ENCODE measurements around the gene SF3B4.
"Not testable (repeated sequence)": the region's sequence is repeated elsewhere in the genome, so short reads cannot be mapped to it uniquely, and the experiment has no call there.

Gene SF3B4

DNA sequence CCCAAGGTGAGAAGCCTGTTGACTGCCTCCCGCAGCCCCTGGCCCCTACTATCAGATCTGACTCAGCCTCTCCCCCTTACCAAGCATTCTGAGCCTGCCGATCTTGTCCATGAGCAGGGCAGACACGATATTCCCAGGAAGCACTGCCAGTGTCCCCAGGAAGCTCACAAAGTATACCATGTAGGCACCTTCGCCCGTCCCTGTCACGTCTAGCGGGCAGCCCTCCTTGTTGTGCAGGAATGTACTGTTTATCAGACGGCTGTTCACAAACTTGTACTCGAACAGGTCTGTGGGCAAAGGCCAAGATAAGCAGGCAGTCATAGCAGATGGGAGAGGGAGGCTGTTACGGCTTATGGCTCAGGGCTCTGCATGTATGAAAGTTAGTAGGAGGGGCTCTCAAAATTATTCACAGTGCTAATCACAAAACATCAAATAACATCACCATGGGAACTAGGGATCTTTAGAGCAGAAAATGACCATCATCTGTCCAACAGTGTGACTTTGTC, 21.0 kb downstream of the SF3B4 start:
- Histone ChIP-seq H3K9ac (ENCODE audit: low read length) (no peak overlapping the region), H3K9me3 (ENCODE audit: control insufficient read depth, low read length) (no peaks in the 10 kb centered on the region), H3K4me3 (ENCODE audit: low read length) (no peak overlapping the region), H3K36me3 (ENCODE audit: control insufficient read depth, insufficient read depth, low read length) (no peaks in the 10 kb centered on the region), H3K4me1 (ENCODE audit: control insufficient read depth, insufficient read depth, low read length) (no peaks in the 10 kb centered on the region), H3K27me3 (ENCODE audit: control insufficient read depth, insufficient read depth, low read length) (peaks cover 3% of the 10 kb centered on the region)

DNA sequence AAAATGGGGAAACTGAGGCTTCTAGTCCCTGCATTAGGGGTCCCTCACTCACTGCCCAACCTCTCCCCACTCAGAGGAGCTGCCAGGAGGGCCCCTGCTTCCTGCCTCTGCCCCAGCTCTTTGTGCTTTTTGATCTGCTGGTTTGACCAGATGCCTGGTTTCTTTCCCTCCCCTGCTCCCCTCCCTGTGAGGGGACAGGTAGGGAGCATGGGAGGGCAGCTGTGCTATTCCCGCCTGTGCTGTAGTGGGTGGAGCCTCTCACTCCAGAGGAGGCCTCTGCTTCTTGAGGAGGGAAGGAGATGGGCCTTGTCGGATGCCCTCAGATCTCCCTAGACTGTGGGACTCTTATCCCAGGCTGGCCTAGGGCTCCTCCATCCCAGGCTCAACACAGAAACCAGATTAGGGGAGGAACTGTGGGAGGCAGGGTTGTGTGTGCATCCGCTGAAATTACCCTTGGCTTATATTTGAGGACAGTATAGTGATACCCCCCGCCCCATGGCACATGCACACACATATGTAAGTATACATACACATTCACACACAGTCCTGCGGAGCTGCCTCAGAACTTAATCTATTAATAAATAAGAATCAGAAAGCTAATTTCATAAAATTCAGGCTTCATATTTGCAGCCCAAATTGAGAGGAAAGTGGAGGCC, 23.6 kb downstream of the SF3B4 start:
- no peak overlapping the region for H3K9ac ChIP-seq (ENCODE audit: low read length)
- H3K27me3 ChIP-seq (ENCODE audit: control insufficient read depth, insufficient read depth, low read length): peaks cover 3% of the 10 kb centered on the region
- H3K4me3 ChIP-seq (ENCODE audit: low read length): no peak overlapping the region
- H3K9me3 ChIP-seq (ENCODE audit: control insufficient read depth, low read length): no peaks in the 10 kb centered on the region
- H3K36me3 ChIP-seq (ENCODE audit: control insufficient read depth, insufficient read depth, low read length): no peaks in the 10 kb centered on the region
- peaks cover 6% of the 10 kb centered on the region for H3K4me1 ChIP-seq (ENCODE audit: control insufficient read depth, insufficient read depth, low read length)

DNA sequence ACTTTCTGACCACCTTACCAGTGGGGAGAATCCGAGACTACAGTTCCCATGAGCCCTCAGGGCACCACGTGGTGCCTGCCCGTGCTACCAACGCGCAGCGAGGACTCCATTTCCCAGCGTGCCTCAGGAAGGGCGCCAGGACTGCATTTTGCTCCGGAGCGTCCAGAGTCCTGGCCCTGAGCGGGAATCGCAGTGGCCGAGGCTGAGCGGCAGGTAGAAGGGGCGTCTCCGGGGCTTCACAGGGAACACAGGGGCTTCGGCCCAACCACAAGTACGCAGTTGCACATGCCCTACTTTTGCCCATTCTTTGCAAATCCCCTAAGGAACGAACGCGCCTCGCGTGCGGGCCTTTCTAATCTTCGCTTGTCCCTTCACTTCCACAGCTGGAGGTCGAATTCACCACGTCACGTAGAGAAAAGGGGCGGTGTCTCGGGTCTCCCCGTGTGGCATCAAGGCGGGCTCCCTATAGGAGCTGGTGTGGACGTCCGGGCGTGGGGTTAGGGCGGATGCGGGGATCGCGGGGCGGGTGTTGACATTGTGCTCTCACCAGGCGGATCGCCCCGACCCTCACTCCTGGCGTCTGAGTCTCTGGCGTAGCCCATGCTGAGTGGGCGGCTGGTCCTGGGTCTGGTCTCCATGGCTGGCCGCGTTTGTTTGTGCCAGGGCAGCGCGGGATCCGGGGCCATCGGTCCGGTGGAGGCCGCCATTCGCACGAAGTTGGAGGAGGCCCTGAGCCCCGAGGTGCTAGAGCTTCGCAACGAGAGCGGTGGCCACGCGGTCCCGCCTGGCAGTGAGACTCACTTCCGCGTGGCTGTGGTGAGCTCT, 27.9 kb downstream of the SF3B4 start, which contains the start of gene BOLA1:
Gene BOLA1 (plus strand): TSS at position 109 of the 825 bp plus-strand sequence. CDS start 492 bp downstream, at position 601.
- H3K4me3 ChIP-seq (ENCODE audit: low read length): peak within 1 kb of the TSS; percentile 73
- H3K4me1 ChIP-seq (ENCODE audit: control insufficient read depth, insufficient read depth, low read length): peaks cover 6% of the 10 kb centered on the region
- H3K36me3 ChIP-seq (ENCODE audit: control insufficient read depth, insufficient read depth, low read length): no peaks in the 10 kb centered on the region
- H3K9ac ChIP-seq (ENCODE audit: low read length): peak within 1 kb of the TSS; percentile 78
- H3K27me3 ChIP-seq (ENCODE audit: control insufficient read depth, insufficient read depth, low read length): no peaks in the 10 kb centered on the region
- H3K9me3 ChIP-seq (ENCODE audit: control insufficient read depth, low read length): no peaks in the 10 kb centered on the region

DNA sequence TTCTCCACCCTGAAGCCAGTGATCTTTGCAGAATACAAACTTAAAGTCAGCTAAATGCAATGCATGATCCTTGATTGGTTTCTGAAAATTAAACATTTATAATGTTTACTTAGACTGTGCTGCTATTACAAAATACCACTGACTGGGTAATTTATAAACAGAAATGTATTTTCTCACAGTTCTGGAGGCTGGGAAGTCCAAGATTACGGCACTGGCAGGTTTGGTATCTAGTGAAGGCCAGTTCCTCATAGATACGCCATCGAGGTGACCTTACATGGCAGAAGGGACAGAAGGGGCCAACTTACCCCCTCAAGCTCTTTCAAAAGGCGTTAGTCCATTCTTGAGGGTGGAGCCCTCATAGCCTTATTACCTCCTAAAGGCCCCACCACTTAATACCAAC, 31.0 kb downstream of the SF3B4 start:
- Histone ChIP-seq H3K9ac (ENCODE audit: low read length) (no peak overlapping the region), H3K4me1 (ENCODE audit: control insufficient read depth, insufficient read depth, low read length) (peaks cover 6% of the 10 kb centered on the region), H3K36me3 (ENCODE audit: control insufficient read depth, insufficient read depth, low read length) (no peaks in the 10 kb centered on the region), H3K9me3 (ENCODE audit: control insufficient read depth, low read length) (no peaks in the 10 kb centered on the region), H3K4me3 (ENCODE audit: low read length) (no peak overlapping the region), H3K27me3 (ENCODE audit: control insufficient read depth, insufficient read depth, low read length) (no peaks in the 10 kb centered on the region)

DNA sequence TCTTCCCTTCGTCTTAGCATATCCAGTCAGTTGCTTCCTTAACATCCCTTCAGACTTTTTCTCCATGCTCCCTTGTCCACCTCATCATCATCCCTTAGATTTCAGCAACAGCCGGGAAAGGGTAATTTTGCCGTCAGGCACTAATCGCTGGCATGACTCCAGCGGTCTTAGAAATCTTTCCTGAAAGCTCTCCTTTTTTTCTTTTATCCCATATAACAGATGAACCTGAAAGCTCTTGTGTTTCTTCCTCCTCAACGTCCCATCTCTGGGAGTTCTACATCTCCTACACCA, 38.7 kb downstream of the SF3B4 start:
- Histone ChIP-seq H3K9ac (ENCODE audit: low read length) (peak overlapping the region; percentile 90), H3K9me3 (ENCODE audit: control insufficient read depth, low read length) (no peaks in the 10 kb centered on the region), H3K27me3 (ENCODE audit: control insufficient read depth, insufficient read depth, low read length) (no peaks in the 10 kb centered on the region), H3K4me3 (ENCODE audit: low read length) (peak overlapping the region; percentile 66), H3K4me1 (ENCODE audit: control insufficient read depth, insufficient read depth, low read length) (no peaks in the 10 kb centered on the region), H3K36me3 (ENCODE audit: control insufficient read depth, insufficient read depth, low read length) (no peaks in the 10 kb centered on the region)

DNA sequence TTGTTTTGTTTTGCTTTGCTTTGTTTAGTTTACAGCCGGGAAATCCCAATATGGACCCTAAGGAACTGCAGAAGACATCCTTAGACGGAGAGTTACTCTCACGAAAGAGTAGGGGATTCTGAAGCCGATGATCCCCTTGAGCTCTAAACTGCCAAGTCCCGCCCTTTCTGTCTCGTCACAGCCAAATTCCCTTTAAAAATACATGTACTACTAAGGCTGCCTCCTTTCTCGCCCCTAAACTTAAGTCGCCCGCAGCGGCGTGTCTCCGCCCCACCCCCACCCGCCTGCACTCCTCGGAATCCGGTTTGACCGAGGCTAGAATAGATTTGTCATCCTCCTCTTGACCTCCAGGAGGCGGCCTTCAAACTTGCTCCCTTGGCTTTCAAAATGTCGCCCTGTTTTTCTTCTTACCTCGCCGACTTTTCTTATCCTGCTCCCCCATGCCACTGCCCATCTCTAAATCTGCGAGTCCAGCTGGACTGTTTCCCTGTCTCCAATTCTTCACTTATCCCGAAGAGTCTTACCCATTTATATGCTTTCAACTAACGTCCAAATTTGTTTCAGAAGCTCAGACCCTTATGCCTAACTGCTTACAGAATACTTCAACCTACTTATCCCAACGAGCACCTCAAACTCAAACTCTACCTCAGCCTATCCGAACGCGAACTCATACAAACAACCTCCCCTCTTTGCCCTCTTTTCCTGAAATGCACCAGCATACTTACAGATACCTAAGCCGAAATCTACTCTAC, 39.2 kb downstream of the SF3B4 start:
- Histone ChIP-seq H3K9ac (ENCODE audit: low read length) (peak overlapping the region; percentile 90), H3K27me3 (ENCODE audit: control insufficient read depth, insufficient read depth, low read length) (no peaks in the 10 kb centered on the region), H3K9me3 (ENCODE audit: control insufficient read depth, low read length) (no peaks in the 10 kb centered on the region)

DNA sequence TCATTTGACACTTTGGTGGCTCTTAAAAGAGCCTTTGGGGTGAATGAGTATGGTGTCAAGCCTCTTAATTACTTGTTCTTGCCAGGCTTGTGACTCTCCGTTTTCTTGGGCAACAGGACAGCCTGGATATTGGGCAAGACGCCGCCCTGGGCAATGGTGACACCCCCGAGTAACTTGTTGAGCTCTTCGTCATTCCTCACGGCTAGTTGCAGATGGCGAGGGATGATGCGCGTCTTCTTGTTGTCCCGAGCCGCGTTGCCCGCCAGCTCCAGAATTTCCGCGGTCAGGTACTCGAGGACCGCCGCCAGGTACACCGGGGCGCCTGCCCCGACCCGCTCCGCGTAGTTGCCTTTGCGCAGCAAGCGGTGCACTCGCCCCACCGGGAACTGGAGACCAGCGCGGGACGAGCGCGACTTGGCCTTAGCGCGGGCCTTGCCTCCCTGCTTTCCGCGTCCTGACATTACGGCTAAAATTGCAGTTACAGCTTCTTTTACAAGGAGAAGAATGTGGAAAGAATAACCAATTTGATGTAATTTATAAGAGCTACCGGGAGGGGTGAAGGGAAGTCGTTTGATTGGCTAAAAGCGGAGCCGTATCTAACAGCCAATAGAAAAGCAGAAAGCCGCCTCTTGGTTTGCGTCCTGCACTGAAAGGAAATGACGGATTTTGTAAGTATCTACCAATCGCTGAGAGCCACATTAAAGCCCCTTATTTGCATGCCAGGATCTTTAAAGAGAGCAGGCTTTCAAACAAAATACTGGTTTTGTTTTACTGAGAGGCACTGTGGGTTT, 40.0 kb downstream of the SF3B4 start:
- no peaks in the 10 kb centered on the region for H3K36me3 ChIP-seq (ENCODE audit: control insufficient read depth, insufficient read depth, low read length)
- no peaks in the 10 kb centered on the region for H3K27me3 ChIP-seq (ENCODE audit: control insufficient read depth, insufficient read depth, low read length)
- H3K4me3 ChIP-seq (ENCODE audit: low read length): peak overlapping the region; percentile 66
- no peaks in the 10 kb centered on the region for H3K9me3 ChIP-seq (ENCODE audit: control insufficient read depth, low read length)
- no peaks in the 10 kb centered on the region for H3K4me1 ChIP-seq (ENCODE audit: control insufficient read depth, insufficient read depth, low read length)
- peak overlapping the region; percentile 90 for H3K9ac ChIP-seq (ENCODE audit: low read length)

More for the DNA sequence above, 39.2 kb downstream of the SF3B4 start:
- Histone ChIP-seq H3K36me3 (ENCODE audit: control insufficient read depth, insufficient read depth, low read length) (no peaks in the 10 kb centered on the region), H3K4me3 (ENCODE audit: low read length) (peak overlapping the region; percentile 66), H3K4me1 (ENCODE audit: control insufficient read depth, insufficient read depth, low read length) (no peaks in the 10 kb centered on the region)

DNA sequence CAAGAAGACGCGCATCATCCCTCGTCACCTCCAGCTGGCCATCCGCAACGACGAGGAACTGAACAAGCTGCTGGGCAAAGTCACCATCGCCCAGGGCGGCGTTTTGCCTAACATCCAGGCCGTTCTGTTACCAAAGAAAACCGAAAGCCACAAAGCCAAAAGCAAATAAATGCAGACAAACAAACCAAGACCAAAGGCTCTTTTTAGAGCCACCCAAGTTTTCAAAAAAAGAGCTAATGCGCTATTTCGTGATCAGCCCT, 40.5 kb downstream of the SF3B4 start:
- not testable (repeated sequence) for H3K9me3 ChIP-seq (ENCODE audit: control insufficient read depth, low read length); H3K27me3 ChIP-seq (ENCODE audit: control insufficient read depth, insufficient read depth, low read length); H3K4me1 ChIP-seq (ENCODE audit: control insufficient read depth, insufficient read depth, low read length); H3K36me3 ChIP-seq (ENCODE audit: control insufficient read depth, insufficient read depth, low read length)
- H3K4me3 ChIP-seq (ENCODE audit: low read length): peak overlapping the region; percentile 53
- peak overlapping the region; percentile 90 for H3K9ac ChIP-seq (ENCODE audit: low read length)

DNA sequence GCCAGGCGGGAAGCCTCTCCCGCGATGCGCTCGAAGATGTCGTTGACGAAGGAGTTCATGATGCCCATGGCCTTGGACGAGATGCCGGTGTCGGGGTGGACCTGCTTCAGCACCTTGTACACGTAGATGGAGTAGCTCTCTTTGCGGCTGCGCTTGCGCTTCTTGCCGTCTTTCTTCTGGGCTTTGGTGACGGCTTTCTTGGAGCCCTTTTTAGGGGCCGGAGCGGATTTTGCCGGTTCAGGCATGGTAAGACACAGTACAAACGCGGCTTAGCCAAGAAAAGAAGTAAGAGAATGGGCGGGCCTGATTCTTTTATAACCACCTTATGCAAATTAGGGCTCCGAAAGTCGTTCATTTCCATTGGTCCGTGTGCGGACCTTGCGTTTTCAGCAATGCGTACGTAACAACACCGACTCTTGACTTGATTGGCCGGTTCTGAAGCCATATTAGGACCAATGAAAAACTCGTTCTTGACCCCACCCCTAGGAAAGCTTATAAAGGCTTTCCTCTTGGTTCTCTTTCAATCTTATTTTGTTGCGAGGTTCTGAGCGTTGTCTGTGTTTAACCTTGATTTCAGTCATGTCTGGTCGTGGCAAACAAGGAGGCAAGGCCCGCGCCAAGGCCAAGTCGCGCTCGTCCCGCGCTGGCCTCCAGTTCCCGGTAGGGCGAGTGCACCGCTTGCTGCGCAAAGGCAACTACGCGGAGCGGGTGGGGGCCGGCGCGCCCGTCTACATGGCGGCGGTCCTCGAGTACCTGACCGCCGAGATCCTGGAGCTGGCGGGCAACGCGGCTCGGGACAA, 41.0 kb downstream of the SF3B4 start:
- H3K36me3 ChIP-seq (ENCODE audit: control insufficient read depth, insufficient read depth, low read length): no peaks in the 10 kb centered on the region
- no peaks in the 10 kb centered on the region for H3K27me3 ChIP-seq (ENCODE audit: control insufficient read depth, insufficient read depth, low read length)
- peak overlapping the region; percentile 53 for H3K4me3 ChIP-seq (ENCODE audit: low read length)
- H3K9ac ChIP-seq (ENCODE audit: low read length): peak overlapping the region; percentile 90
- H3K4me1 ChIP-seq (ENCODE audit: control insufficient read depth, insufficient read depth, low read length): no peaks in the 10 kb centered on the region
- no peaks in the 10 kb centered on the region for H3K9me3 ChIP-seq (ENCODE audit: control insufficient read depth, low read length)

DNA sequence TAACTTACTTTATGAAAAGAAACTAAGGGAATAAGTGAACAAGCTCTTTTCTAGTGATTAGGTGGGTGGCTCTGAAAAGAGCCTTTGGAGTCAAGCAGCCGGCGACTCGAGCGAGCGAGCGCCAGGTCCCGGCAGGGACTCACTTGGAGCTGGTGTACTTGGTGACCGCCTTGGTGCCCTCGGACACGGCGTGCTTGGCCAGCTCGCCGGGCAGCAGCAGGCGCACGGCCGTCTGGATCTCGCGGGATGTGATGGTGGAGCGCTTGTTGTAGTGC, 41.5 kb downstream of the SF3B4 start:
- not testable (repeated sequence) for H3K36me3 ChIP-seq (ENCODE audit: control insufficient read depth, insufficient read depth, low read length); H3K27me3 ChIP-seq (ENCODE audit: control insufficient read depth, insufficient read depth, low read length); H3K4me1 ChIP-seq (ENCODE audit: control insufficient read depth, insufficient read depth, low read length); H3K9me3 ChIP-seq (ENCODE audit: control insufficient read depth, low read length)
- peak overlapping the region; percentile 29 for H3K4me3 ChIP-seq (ENCODE audit: low read length)
- peak overlapping the region; percentile 90 for H3K9ac ChIP-seq (ENCODE audit: low read length)

DNA sequence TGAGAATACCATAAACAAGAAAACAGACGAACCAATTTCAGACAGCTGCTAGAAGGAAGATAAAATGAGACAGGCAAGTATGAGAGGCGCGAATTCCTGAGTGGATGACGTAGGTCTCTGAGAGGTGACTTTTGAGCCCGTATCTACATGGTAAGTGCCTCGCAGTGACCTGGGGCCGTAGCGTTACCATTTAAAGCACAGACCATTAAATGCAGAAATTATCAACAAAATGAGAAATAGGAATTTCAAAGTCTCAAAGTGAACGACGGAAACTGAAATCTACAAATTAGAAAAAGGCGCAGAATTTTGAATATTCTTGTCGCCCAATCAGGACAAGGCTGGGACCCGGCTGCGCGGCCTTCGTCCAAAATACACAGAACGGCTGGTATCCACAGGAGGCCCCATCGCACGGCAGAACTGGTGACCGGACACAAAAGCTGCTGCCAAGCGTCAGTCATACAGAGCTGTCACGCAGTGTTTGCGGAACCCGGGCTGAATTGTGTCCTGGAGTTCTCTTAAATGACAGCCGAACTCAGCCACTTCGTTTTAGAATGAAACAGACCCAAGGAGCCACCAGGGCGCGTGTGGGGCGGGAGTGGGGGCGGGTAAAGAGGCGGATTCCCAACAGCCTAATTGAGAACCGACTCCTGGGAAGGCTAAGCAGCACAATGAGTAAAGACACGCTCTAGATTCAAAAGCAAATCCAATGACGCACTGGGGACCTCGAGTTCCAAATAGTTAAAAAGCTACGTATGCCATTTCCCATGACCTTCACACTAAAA, 42.1 kb downstream of the SF3B4 start:
- peak overlapping the region; percentile 90 for H3K9ac ChIP-seq (ENCODE audit: low read length)
- no peaks in the 10 kb centered on the region for H3K9me3 ChIP-seq (ENCODE audit: control insufficient read depth, low read length)
- H3K27me3 ChIP-seq (ENCODE audit: control insufficient read depth, insufficient read depth, low read length): no peaks in the 10 kb centered on the region
- H3K36me3 ChIP-seq (ENCODE audit: control insufficient read depth, insufficient read depth, low read length): no peaks in the 10 kb centered on the region
- H3K4me3 ChIP-seq (ENCODE audit: low read length): peak overlapping the region; percentile 29
- H3K4me1 ChIP-seq (ENCODE audit: control insufficient read depth, insufficient read depth, low read length): no peaks in the 10 kb centered on the region

All from mucosa of stomach (tissue), 1 donor.